ENCODE data around the gene MAP4K1.
A peak's percentile ranks its signal among the peaks of the same experiment; 100 is the strongest.
"Not testable (repeated sequence)": the region's sequence is repeated elsewhere in the genome, so short reads cannot be mapped to it uniquely, and the experiment has no call there.

MAP4K1 gene

DNA sequence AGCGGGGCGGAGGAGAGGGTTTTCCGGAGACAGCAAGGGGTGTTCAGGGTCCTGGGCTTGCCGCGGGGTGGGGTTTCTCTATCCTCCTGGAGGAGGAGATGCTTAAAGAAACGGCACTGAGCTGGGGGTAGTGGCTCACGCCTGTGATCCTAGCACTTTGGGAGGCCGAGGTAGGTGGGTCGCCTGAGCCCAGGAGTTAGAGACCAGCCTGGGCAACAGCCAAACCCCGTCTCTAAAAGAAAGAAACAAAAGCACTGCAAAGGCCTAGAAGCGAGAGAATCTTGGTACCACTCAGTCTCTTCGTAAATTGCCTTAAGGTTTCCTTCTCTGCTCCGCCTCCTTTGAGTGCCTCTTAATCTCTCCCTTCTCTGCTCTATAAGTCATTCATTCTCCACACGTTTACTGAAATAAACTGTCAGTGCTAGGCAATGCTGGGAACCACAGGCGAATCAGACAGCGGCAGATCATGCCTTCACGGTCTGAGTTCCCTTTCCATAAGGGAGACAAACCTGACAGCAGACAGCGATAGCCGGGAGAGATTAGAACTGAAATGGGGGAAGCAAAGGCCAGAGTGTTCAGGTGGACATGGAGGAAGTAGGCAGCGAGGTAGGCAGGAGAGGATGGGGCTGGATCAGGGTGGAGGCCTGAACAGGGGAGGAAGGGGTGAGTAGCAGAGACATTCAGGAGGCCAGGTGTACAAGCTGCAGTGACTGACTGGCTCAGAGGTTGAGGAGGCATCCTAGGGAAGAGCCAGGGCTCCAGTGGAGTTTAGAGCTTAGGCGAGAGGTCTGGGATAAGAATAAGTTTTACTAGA is 1.8 kb upstream of the MAP4K1 start:
- no peak for DNase-seq

DNA sequence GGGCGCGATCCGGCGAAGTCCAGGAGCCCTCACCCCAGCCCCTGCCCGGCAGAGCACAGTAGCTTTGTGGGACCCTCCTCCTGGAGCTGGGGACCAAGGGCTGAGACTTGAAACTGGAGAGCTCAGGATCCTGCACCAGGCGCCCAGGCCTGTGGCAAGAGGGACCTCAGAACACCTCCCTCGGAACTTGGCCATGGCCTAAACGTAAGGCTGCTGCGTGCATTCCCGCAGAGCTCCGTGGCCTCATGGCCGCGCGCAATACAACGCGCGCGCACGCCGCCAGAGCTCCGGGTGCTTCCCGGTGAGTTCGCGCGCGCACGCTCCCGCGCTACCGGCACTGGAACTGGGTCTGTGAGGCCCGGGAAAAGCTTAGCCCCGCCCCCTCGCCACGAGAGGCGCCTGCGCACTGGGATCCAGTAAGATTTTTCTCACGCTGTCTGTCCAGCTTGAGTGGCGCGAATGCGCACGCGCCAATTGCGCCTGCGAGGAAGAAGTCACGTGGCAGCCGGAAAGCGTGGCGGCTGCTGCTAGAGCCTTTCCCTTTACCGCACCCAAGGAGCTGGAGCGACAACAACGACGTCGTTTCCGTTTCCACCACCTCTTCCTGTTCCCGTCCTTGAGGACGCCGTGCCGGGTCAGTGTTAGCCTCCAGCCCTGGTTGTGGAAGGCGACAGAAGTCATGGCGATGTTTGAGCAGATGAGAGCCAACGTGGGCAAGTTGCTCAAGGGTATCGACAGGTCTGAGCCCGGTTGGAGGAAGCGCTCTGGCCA is 1.0 kb upstream of the MAP4K1 start, which contains the start of gene EIF3K:
Gene EIF3K (plus strand): TSS at position 599 of the 771 bp plus-strand sequence. CDS start 81 bp downstream, at position 680.
- peak; percentile 97 for DNase-seq

DNA sequence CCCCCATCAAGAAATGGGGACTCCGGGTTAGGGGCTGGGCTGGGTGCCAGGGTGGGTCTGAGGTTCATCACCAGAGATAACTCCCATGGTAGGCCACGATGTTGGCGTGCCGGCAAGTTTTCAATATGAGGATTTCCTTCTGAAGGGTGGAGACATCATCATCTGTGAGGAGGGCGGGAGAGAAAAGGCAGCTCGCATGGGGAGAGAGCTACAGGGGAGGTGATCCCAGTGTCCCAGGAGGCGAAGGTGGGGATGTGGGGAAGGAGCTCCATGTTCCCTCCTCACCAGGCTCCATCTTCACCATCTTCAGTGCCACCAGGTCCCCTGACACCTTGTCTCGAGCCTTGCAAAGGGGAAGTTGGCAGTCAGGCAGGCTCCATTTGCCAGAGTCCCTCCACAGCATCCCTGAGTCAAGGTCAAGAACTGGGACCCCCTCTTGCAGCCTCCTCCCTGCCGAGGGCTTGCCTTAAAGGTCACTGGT is 430 bp downstream of the MAP4K1 start:
- no peak for DNase-seq

DNA sequence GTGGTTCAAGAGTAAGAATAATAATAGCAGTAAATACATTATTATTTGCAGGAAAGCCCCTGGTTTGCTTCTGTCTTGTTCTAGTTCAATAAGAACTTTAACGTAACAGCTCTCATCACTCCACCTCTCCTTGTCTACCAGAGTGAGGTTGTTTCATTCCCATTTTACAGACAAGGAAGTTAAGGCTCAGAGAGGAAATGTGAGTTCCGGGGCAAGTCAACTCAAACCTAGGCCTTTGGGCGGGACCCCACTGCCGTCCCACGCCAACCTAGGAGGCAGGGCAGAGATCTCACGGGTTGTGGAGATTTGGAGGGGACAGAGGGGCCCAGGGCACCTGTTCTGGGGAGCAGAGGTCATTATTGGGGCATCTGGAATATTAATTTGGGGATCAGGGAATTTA is 1.5 kb downstream of the MAP4K1 start:
- no peak for DNase-seq

DNA sequence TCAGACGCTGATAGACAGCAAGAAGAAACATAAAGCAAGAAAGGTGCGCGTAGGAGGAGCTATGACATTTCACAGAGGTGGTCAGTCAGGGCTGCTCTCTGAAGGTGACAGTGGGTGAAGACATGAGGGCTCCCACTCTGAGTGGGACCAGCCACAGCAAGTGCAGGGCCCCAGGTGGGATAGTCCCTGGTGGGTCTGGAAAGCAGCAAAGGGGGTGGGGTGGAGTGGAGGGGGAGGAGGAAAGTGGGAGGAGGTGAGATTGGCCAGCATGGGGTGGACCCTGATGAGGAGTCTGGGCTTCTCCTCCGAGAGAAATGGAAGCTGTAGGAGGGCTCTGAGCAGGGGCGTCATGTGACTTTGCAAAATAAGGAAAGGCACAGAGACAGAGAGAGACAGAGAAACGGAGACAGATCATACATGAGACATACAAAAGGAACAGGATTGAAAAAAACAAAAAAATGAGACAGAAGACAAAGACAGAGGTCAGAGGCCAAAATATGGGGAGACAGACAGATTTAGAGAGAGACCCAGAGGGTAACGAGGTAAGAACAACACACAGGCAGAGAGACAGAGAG is 2.7 kb downstream of the MAP4K1 start:
- no peak for DNase-seq

DNA sequence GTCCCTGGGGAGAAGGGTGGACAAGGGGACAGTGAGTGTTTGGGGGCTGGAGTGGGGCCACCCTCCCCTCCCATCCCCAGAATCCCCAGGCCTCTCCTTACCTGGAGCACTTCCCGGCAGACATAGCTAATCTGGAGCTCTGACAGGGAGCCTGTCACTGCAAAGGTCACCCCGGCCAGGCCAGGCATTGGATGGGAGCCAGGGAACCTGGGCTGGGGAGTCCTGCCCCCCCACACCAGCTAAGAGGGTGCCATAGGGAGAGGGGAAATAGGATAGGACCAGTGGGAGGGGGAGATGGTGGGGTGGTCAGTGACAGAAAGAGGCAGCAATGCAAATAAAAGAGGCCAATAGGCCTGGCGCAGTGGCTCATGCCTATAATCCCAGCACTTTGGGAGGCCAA is 3.5 kb downstream of the MAP4K1 start:
- DNase-seq = no peak

DNA sequence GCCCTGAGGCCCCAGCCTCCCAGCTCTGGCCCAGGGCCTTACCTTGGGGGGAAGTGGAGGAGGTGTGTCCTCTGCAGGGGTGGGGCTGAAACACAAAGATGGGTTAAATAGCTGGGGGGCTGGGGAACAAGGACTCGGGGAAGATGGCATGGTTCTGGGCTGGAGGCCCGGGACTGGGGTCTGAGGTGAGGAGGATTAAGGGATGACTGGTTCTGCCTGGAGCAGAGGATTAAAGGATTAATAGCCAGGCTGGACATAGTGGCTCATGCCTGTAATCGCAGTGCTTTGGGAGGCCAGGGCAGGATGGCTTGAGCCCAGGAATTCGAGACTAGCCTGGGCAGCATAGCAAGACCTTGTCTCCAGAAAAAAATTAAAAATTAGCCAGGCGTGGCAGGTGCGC is 11.6 kb downstream of the MAP4K1 start:
- no peak for DNase-seq

DNA sequence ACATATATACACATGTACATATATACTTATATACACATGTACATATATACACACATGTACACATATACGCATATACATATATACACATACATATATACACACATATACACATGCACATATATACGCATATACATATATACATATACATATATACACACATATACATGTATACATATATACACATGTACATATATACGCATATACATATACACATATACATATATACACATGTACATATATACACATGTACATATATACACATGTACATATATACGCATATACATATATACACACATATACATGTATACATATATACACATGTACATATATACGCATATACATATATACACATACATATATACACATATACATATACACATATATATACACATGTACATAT is 14.9 kb downstream of the MAP4K1 start:
- not testable (repeated sequence) for DNase-seq

DNA sequence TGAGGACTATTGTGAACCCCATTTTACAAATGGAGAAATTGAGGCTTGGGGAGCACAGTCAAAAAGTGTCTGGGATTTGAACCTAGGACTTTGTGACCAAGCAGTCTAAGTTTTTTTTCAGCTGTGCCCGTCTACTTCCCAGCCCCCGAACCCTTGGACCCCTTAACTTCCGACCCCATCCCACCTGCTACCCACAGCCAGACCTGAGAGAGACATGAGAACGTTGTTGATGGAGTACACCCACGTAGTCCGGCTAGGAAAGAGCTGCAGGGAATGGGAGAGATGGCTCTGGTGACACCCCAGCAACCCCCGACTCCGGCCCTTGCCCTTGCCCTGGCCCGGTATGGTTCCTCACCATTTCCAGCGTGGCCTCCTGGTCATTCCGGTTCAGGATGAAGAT is 18.0 kb downstream of the MAP4K1 start:
- no peak for DNase-seq

DNA sequence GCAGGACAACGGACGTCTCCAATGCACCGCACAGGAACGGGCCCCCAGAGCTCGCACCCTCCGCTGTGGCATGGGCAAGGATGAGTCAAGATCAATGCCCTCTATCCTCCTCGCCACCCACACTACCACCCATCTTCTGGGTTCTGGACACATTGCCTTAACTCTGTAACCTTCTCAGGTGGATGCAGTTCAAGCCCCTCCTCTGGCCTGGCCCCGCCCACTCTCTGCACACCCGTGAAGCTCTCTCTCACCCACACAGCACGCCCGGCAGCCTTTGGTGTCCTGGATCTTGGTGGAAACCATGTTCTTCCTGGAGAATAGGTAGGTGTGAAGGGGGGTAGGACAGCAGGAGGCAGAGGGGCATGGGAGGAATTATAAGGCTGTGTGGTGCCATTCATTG is 20.7 kb downstream of the MAP4K1 start:
- no peak for DNase-seq

DNA sequence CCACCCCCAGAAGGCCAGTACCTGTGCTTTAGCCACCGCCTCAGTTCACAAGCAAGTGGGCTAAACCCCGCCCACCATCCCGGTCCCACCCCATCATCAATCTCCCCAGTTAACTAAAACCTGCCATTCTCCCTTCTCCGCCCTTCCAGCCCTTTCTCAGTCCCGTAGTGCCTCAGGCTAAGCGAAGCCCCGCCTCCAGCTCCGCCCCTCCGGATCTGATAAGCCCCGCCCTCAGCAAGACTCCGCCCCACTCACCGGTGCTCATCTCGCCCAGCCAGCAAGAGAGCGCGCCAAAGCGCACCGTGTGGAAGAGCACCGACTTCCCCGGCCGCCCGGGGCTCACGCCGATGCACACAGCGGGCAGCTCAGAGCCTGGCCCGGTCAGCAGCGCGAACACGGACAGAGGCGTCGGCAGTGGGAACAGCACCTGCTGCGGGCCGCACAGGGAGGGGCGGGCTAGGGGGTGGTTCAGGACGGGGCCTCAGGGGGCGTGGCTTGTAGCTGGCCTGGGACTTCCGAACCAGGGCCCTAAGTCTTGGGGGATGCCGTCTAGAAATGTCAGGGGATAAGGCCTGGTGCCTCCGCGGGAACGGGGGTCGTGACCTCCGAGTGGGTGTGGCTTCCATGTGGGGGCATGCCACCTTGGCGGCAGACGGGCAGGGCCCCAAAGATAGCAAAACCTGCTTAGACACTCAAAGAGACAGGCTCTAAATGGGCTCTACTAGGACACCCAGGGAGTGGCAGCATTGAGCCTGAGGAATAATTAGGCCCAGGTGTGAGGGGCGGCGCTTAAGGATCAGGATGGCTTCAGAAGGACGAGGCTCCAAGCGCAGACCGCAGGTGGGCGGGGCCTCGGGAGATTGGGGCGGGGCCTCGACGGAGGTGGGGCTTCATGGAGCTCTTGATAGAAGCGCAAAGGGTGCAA is 21.4 kb downstream of the MAP4K1 start:
- DNase-seq = no peak

DNA sequence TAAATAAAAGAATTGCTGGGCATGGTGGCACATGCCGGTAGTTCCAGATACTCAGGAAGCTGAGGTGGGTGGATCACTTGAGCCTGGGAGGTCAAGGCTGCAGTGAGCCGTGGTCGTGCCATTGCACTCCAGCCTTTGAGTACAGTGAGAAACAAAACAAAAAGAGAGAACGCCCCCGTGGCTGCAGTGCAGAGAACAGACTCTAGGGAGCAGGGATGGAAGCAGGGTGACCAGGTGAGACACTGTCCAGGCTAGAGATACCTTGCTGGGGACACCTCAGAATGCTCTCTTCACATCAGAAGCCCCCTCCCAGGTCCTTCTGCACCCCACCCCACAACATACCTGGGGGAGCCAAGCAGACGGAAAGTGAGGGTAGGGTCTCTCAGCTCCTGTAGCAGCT is 24.8 kb downstream of the MAP4K1 start:
- no peak for DNase-seq

DNA sequence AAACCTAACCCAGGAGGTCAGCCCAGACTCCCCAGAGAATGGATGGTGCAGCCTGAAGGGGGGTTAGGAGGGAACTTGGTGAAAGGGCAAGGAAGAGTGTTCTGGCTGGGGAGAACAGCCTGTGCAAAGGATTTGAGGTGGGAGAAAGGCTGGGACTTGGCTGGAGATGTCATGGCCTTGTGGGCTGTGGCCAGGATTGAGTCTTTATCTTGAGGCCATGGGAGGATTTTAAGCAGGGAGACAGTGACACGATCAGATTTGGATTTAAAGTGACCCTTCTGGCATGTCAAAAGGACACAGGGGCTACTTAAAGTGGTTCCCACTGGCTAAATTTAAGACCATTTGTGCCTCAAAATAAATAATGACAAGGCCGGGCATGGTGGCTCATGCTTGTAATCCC is 29.7 kb downstream of the MAP4K1 start:
- DNase-seq = no peak

DNA sequence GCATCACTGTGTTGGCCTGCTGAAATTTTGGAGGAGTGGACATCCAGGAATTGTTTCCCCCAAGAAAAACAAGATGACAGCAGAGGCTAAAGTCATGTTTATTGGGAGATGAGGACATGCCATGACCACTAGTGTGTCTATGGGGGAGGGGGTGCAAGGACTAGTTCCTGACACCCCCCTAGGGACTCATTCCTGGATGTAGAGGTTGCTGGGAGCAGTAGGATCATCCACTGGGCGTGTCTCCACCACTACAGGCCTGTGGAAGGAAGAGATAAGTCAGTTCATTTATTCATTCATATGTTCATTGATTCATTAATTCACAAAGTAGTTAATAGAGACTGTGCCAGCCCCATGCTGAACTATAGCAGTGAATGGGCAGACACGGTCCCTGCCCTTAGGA is 30.2 kb downstream of the MAP4K1 start:
- DNase-seq = no peak

DNA sequence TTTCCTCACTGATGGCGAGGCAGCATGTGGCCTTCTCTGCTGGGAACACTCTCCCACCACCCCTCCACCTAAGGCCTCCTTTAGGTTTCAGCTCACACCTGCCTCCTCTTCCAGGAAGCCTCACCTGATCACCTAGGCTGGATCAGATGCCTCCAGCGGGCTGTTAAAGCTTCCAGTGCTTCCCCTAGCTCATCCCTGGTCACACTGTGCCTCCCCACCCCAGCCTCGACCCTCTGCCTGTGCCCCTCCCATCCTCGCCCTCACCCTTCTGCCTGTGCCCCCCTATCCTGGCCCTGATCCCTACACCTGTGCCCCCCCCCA is 33.8 kb downstream of the MAP4K1 start:
- DNase-seq = no peak

DNA sequence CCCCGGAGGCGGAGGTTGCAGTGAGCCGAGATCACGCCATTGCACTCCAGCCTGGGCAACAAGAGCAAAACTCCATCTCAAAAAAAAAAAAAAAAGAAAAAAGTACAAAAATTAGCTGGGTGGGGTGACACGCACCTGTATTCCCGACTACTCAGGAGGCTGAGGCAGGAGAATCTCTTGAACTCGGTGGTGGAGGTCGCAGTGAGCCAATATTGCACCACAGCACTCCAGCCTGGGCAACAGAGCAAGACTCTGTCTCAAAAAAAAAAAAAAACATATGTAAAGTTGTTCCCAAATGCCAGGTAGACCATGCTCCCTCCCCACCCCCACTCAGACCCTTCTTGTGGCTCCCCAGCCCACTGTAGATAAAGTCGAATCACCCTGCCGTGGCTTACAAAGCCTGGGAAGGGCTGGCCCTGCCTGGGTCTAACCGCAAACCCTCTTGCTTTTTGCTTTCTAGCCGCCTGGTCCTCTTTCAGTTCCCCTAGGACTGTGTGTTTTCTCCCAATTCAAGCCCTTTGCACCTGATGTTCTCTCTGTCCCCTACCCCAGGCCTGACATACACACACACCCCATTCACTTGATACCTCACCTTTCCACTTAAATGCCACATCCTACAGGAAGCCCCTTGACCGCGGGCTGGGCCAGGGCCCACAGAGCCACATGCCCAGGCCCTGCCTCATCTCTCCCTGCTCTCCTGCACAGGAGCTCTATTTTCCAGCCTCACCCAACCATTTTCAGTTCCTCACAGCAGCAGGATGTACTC is 34.4 kb downstream of the MAP4K1 start:
- no peak for DNase-seq

DNA sequence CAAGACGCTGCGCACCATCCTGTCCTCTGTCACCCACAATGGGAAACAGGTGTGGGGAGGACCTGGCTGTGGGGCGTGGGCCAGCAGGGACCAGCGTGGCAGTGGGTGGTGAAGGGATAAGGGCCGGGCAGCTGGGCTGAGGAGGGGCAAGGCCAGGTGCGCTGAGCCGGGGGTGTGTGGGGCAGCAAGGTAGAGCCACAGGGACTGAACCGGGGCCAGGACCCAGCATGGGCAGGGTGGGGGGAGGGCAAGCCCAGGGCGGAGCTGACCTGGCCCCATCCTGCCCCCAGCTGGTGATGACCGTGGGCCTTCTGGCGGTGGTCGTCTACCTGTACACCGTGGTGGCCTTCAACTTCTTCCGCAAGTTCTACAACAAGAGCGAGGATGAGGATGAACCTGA is 37.7 kb downstream of the MAP4K1 start:
- no peak for DNase-seq

DNA sequence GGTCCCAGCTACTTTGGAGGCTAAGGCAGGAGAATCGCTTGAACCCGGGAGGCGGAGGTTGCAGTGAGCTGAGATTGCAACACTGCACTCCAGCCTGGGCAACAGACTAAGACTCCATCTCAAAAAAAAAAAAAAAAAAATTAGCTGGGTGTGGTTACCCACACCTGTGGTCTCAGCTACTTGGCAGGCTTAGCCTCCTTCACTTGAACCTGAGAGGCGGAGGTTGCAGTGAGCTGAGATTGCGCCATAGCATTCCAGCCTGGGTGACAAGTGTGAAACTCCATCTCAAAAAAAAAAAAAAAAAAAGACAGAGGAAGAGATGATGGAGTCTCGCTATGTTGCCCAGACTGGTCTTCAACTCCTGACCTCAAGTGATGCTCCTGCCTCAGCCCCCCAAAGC is 38.4 kb downstream of the MAP4K1 start:
- not testable (repeated sequence) for DNase-seq

DNA sequence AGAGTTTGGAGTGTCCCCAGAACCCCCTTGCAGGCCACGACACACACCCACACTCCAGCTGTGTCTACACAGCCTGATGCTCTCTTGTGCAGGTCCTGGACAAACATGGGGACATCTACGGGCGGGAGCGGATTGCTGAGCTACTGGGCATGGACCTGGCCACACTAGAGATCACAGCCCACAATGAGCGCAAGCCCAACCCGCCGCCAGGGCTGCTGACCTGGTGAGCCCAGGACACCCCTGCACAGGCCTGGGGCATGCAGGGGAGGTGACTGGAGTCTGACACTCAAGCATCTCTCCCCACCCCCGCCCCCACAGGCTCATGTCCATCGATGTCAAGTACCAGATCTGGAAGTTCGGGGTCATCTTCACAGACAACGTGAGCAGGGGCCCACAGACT is 39.9 kb downstream of the MAP4K1 start:
- DNase-seq = no peak

DNA sequence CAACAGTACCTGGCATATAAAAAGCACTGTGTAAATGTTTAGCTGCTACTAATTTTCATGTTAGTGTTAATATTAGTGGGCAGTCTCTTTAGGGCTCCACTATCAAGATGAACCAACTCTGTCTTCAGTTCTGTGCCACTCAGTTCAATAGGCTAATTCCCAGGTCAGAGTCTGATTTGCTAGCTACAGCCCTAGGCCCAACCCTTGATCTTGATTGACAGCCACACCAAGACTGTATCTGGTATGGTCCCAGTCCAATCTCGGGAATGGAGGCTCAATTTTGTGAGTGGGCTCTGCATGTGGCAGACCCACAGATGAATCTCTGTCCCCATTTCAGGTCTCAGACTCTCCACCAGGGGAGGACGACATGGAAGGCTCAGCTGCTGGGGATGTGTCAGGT is 46.1 kb downstream of the MAP4K1 start:
- DNase-seq = no peak

DNA sequence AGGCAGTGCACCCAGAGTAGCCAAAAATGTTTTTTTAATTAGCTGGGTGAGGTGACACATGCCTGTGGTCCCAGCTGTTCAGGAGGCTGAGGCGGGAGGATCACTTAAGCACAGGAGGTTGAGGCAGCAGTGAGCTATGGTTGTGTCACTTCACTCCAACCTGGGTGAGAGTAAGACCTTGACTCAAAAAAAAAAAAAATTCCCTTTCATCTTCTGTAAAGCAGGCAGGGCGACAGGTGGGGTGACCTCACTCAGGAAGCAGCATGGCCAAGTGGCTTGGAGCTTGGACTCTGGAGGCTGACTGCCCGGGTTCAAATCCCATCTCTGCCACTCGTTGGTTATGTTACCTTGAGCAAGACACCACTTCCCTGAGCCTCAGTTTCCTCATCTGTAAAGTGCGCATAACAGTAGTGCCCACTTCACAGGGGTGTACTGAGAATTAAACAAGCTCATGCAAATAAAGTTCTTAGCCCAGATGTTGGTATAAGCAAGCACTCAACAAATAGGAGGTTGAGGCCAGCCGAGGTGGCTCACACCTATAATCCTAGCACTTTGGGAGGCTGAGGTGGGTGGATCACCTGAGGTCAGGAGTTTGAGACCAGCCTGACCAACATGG is 48.3 kb downstream of the MAP4K1 start:
- no peak for DNase-seq

DNA sequence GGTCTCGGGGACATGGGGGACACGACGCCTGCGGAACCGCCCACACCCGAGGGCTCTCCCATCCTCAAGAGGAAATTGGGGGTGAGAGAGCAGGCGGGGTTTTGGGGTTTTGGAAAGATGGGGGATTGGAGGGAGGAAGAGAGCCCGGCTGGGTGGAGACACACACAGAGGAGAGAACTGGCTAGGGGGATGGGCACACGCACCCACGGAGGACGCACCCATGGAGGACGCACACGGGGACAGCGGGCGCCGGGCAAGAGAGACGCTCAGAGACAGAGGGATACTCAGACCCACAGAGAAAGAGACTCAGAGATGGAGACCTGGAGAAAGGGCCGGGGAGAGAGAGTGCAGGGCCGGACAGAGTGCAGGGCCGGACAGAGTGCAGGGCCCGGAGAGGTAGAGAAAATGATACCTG is 52.1 kb downstream of the MAP4K1 start:
- DNase-seq = no peak

Data from NCI-H510A treated with DMSO at 0.1 percent for 48 hours (cell line).